Astrocyte (in vitro differentiated cells and primary cell): ENCODE results near the gene TNRC18.

Experiments used
- EZH2 ChIP-seq: IDR thresholded peaks from 2 replicates; pipeline ENCODE4 v1.6.1; 2012; ENCODE audit warnings: mild to moderate bottlenecking, low read length, inconsistent platforms; ENCODE audit not compliant: insufficient read depth
- TF ChIP-seq, protein P1 (sequence below): IDR thresholded peaks from 2 replicates; pipeline ENCODE4 v1.5.1; 2011; ENCODE audit warnings: low read depth, mild to moderate bottlenecking, inconsistent platforms, low read length, moderate library complexity; ENCODE audit not compliant: insufficient read depth

DNA sequence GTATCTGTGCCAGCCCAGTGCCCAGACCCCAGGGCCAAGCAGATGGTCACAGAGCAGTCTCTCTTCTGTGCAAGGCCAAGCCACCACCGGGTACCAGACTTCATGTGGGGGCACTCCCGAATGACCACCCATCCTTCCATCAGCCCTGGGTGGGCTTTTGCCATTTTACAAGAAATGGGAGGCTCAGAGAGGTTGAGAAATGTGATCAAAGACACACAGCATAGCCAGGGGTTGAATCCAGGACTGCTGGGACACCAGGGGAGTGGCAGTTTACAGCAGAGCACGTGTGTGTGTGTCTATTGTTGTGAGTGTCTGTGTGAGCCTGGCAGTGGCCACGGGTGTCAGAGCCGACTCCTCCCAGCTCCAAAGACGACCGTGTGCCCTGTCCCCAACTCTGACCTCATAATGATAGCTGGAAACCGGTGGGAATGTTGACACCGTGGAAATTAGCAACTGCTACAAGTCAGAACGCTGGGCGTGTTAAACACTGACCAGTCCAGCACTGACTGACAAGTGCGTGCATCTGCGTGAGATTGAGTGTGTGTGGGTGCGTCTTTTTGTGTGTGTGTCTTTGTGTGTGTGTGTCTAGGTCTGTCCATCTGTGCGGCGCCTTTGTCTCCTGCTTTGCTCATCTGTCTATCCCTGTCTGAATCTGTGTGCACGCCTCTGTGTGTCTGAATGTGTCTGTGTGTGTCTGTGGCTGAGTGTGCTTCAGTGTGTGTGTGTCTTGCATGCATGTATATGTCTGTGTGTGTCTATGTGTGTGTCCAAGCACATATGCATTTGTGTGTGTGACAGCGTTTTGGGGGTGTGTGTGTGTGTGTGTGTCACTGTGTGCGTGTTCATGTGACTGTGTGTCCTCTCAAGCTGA lies 158.1 kb downstream of the TNRC18 start:
- TF ChIP-seq, protein P1, sequence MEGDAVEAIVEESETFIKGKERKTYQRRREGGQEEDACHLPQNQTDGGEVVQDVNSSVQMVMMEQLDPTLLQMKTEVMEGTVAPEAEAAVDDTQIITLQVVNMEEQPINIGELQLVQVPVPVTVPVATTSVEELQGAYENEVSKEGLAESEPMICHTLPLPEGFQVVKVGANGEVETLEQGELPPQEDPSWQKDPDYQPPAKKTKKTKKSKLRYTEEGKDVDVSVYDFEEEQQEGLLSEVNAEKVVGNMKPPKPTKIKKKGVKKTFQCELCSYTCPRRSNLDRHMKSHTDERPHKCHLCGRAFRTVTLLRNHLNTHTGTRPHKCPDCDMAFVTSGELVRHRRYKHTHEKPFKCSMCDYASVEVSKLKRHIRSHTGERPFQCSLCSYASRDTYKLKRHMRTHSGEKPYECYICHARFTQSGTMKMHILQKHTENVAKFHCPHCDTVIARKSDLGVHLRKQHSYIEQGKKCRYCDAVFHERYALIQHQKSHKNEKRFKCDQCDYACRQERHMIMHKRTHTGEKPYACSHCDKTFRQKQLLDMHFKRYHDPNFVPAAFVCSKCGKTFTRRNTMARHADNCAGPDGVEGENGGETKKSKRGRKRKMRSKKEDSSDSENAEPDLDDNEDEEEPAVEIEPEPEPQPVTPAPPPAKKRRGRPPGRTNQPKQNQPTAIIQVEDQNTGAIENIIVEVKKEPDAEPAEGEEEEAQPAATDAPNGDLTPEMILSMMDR, result no peak
- TF ChIP-seq EZH2, result no peak
